NT2/D1 (cell line): ENCODE measurements around the gene NUDT12.

Experiments
- SUZ12 ChIP-seq: IDR thresholded peaks from 2 replicates; pipeline ENCODE4 v1.6.1; 2011; ENCODE audit not compliant: insufficient read length, insufficient read depth; ENCODE audit errors: extremely low read depth
- YY1 ChIP-seq: IDR thresholded peaks from 2 replicates; pipeline ENCODE4 v1.6.1; 2011; ENCODE audit not compliant: insufficient read length, insufficient read depth
- ZNF274 ChIP-seq: IDR thresholded peaks from 2 replicates; pipeline ENCODE4 v1.6.1; 2011; ENCODE audit warnings: mild to moderate bottlenecking, low read depth, low read length

DNA sequence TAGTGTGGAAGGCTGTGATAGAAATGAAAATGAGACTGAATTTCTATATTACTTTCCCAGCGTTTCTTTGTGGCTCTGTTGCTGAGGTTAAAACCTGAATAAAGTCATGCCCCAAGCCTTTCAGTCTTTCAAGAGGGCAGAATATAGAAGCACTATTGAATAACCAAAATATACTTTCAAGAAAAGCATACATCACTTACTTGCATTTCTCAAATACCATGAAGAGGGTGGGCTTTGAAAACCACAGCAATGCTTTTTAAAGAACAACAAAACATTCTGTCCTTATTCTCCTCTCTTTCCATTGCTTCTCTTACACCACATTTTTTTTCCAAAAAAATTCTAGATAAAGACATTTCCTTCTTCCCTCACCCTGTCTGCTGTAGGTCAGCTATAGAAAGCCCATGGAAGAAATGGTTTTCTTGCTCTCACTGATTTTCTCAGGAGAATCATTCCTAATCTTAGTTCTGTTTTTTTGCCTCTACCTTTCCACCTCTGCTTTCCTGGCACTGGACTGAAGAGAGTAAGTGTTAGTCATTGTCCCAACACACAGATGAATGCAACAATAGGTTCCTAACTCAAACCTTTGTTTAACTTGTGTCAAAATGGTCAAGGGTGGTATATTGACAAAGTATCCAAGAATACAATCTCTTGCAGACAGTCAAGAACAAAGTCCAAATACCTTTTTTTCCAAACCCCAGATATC is 51.6 kb downstream of the NUDT12 start:
- no peak for TF ChIP-seq SUZ12
- TF ChIP-seq YY1 = no peak
- TF ChIP-seq ZNF274 = no peak
